ENCODE measurements around the gene POLDIP3.

- TF ChIP-seq CTCF (conservative IDR thresholded peaks at IDR 0.05) = no peak
- TF ChIP-seq ZFX (IDR thresholded peaks at IDR 0.05) = no peak
These were observed 52.4 kb downstream of the POLDIP3 start for GRCh38 chr22:42562279-42562678.

All from C4-2B (cell line).